Ascending aorta (tissue), 2 donors: ENCODE results near the gene FGF22. TPM values are rescaled to one million over a fixed set of nuclear protein-coding genes. Genes with fewer than 3 reads are reported as not detected.

ENCODE experiments used
- DNase-seq, 2 donors: peaks; one replicate each; pipeline ENCODE4 v3.0.0-alpha.2; 2019; ENCODE audit warnings: low spot score in 2 of 2
- H3K27ac ChIP-seq, 2 donors: fragments of 200-600 bp; sonication (generic); one replicate each; pipeline ENCODE4 v1.5.1; 2016 to 2017; ENCODE audit warnings: mild to moderate bottlenecking in 1 of 2
- H3K27me3 ChIP-seq: fragments of 200-600 bp; sonication (generic); one replicate; pipeline ENCODE4 v1.5.1; 2017
- H3K36me3 ChIP-seq, 2 donors: fragments of 200-600 bp; sonication (generic); one replicate each; pipeline ENCODE4 v1.5.1; 2016
- H3K4me1 ChIP-seq, 2 donors: fragments of 200-600 bp; sonication (generic); one replicate each; pipeline ENCODE4 v1.5.1; 2016 to 2017; ENCODE audit warnings: mild to moderate bottlenecking in 1 of 2
- H3K4me3 ChIP-seq, 2 donors: fragments of 200-600 bp; sonication (generic); one replicate each; pipeline ENCODE4 v1.5.1; 2016 to 2017; ENCODE audit warnings: mild to moderate bottlenecking in 1 of 2
- H3K9me3 ChIP-seq, 2 donors: fragments of 200-600 bp; sonication (generic); one replicate each; pipeline ENCODE4 v1.5.1; 2016
- intact Hi-C: fragments of 100-400 bp; cut with DNase I; formaldehyde crosslinking; loops from one replicate; pipeline ENCODE4 v1.15.1; 2023
- total RNA-seq: library from RNA; depleted of rRNA; stranded (reverse); fragments of >200 nt; gene quantifications from one replicate; pipeline ENCODE4 v1.1.0, GENCODE V29; 2016
- TF ChIP-seq, protein P1 (sequence below), 3 experiments: fragments of 200-600 bp in 2 of 3; fragments of 450-650 bp in 1 of 3; sonication (generic) in 2 of 3; IDR thresholded peaks; one replicate each; pipeline ENCODE4 v1.5.1; 2016 to 2019; ENCODE audit warnings: antibody characterized with exemption in 3 of 3, mild to moderate bottlenecking in 1 of 3, moderate library complexity in 1 of 3

Gene FGF22
- total RNA-seq, 1 donor from 2014 or later: not detected

DNA sequence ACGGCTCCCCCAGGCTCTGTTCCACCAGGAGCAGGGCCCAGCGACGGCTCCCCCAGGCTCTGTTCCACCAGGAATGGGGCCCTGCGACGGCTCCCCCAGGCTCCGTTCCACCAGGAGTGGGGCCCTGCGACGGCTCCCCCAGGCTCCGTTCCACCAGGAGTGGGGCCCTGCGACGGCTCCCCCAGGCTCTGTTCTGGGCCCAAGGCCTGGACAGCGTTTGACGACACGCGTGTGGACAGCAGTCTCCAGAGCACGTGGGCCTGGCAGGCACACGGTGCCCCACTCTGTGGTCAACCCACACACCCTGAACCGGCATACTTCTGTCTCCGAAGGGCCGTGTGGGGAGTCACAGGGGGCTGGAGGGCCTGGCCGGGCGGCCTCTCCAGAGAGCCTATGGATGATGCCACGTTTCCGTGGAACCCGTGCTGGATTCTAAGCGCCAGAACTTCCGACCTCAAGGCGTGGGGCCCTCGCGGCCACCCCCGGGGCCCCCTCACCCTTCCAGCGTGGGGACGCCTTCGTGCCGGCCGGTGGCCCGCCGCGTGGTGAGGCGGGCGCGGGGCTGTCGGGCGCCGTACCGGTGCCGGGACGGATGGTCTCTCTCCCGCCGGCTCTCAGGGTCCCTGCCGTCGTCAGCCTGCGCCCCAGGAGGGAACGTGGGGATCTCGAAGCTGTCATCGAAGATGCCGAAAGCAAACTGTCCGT is 11.6 kb downstream of the FGF22 start:
- Histone ChIP-seq H3K9me3 (no peaks in the 10 kb centered on the region), H3K4me3 (no peak overlapping the region), H3K4me1 (no peaks in the 10 kb centered on the region), H3K27ac (no peak overlapping the region), H3K27me3 (no peaks in the 10 kb centered on the region), H3K36me3 (peaks cover 76 to 82% of the 10 kb centered on the region in 2 donors)
- intact Hi-C loops: no loop called here
- TF ChIP-seq, protein P1, sequence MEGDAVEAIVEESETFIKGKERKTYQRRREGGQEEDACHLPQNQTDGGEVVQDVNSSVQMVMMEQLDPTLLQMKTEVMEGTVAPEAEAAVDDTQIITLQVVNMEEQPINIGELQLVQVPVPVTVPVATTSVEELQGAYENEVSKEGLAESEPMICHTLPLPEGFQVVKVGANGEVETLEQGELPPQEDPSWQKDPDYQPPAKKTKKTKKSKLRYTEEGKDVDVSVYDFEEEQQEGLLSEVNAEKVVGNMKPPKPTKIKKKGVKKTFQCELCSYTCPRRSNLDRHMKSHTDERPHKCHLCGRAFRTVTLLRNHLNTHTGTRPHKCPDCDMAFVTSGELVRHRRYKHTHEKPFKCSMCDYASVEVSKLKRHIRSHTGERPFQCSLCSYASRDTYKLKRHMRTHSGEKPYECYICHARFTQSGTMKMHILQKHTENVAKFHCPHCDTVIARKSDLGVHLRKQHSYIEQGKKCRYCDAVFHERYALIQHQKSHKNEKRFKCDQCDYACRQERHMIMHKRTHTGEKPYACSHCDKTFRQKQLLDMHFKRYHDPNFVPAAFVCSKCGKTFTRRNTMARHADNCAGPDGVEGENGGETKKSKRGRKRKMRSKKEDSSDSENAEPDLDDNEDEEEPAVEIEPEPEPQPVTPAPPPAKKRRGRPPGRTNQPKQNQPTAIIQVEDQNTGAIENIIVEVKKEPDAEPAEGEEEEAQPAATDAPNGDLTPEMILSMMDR (IDR thresholded peaks at IDR 0.05): no peak
- DNase-seq: no peak

DNA sequence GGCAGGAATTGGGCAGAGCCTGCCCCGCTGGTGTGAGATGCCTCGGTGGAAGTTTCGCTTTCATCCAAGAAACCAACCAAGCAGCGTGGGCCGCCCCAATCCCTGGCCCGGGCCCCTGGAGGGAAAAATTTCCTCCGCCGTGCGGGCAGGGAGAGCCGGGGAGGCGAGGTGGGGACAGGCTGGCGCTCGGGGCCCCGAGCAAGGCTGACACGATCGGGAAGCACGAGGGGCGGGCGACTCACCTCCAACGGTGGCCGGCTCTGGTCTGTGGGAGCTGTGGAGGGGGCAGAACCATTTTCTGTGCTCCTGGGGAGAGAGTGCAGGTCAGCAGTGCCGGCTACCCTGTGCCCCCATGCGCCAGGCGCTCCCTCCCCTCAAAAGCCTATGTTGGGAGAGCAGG is 12.3 kb downstream of the FGF22 start:
- H3K4me3 ChIP-seq: no peak overlapping the region
- no peaks in the 10 kb centered on the region for H3K27me3 ChIP-seq
- no peaks in the 10 kb centered on the region for H3K4me1 ChIP-seq
- TF ChIP-seq, protein P1 (IDR thresholded peaks at IDR 0.05): no peak
- intact Hi-C loops: no loop called here
- no peaks in the 10 kb centered on the region for H3K9me3 ChIP-seq
- no peak overlapping the region for H3K27ac ChIP-seq
- no peak for DNase-seq
- H3K36me3 ChIP-seq: peaks cover 69 to 75% of the 10 kb centered on the region in 2 donors

DNA sequence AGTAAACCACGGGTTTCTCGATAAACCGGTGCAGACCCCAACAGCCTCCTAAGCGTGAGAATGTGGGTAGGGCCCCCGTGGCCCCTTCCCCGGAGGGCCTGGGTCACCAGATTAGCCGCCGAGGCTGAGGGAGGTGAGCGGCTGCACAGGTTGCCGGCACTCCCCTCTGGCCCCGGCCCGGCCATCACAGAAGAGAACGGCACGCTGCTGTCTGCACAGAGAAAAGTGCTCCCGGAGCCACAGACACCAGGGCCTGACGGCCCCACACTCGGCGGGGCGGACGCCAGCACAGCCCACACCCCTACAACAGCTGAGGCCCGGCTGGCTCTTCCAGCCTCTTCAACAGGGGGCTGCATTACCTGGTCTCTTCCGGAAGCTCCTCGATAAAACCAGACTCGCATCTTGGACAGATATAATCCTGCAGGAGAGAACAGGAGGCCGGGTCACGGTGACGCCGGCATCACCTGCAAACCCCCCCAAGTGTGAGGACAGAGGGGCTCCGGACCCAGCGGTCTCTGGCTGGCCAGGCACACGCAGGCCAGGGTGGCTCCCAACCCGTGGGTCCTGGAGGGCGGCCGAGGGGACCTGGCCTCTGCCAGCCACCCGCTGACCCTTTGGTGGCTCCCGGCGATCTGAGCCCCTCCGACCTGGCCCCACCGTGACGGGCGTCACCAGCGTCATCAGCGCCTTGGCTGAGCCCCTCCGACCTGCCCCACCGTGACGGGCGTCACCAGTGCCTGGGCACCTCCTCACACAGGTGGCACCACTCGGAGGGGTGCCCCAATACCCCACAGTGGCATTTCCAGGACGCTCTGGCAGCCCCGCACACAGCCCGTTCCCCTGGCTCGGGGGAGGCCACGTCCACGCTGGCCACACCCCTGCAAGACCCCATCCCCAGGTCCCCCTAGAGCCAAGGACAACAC is 13.0 kb downstream of the FGF22 start:
- TF ChIP-seq, protein P1 (IDR thresholded peaks at IDR 0.05): no peak
- Histone ChIP-seq H3K4me1 (no peaks in the 10 kb centered on the region), H3K4me3 (no peak overlapping the region), H3K9me3 (no peaks in the 10 kb centered on the region), H3K27me3 (no peaks in the 10 kb centered on the region), H3K36me3 (peaks cover 62 to 67% of the 10 kb centered on the region in 2 donors), H3K27ac (no peak overlapping the region)
- no peak for DNase-seq
- intact Hi-C loops: no loop called here

DNA sequence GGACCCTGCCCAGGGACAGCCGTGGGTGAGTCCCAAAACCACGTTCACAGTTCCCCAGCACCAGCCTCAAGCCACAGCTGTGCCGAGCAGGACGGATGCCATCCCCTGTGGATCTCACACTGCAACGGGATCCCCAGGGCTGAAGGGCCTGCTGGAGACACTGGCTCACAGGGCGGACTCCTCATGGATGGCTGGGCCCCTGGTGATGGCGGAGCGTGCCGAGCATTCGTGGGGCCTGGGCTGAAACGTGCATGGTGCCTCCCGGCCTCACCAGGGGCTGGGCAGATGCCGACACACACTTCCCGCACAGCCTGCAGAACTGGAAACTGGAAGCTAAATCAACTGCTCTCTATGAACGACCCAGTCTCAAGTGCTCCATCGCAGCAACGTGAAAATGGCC is 13.7 kb downstream of the FGF22 start:
- Histone ChIP-seq H3K9me3 (no peaks in the 10 kb centered on the region), H3K27me3 (no peaks in the 10 kb centered on the region), H3K4me1 (no peaks in the 10 kb centered on the region), H3K4me3 (no peak overlapping the region), H3K36me3 (peaks cover 55 to 60% of the 10 kb centered on the region in 2 donors), H3K27ac (no peak overlapping the region)
- intact Hi-C loops: no loop called here
- DNase-seq: no peak
- TF ChIP-seq, protein P1 (IDR thresholded peaks at IDR 0.05): no peak

DNA sequence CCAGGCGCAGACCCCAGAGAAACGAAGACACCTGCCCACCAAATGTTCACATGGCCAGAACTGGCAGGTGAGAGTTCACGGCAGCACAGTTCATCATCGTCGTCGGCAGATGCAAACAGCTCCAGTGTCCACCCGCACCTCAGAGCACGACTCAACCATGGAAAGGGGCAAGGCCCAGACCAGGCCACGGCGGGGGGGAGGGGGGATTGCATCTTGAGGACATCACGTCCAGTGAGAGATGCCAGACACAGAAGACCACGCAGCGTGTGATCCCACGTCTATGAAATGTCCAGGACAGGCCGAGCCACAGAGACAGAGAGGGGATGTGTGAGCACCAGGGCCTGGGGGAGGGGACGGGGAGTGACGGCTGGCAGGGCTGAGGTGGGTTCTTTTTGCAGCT is 16.0 kb downstream of the FGF22 start:
- Histone ChIP-seq H3K4me1 (peaks cover 0 to 7% of the 10 kb centered on the region in 2 donors), H3K9me3 (no peaks in the 10 kb centered on the region), H3K36me3 (peaks cover 32 to 41% of the 10 kb centered on the region in 2 donors), H3K27me3 (no peaks in the 10 kb centered on the region), H3K27ac (no peak overlapping the region), H3K4me3 (no peak overlapping the region)
- intact Hi-C loops: no loop called here
- TF ChIP-seq, protein P1 (IDR thresholded peaks at IDR 0.05): no peak
- DNase-seq: no peak
